ENCODE data around the gene CTIF. TPM values are rescaled to one million over a fixed set of nuclear protein-coding genes. Genes with fewer than 3 reads are reported as not detected.

The CTIF gene
- total and polyA plus RNA-seq, 4 experiments from 2014 or later: 5.2 to 6.5 TPM; not detected in 2

DNA sequence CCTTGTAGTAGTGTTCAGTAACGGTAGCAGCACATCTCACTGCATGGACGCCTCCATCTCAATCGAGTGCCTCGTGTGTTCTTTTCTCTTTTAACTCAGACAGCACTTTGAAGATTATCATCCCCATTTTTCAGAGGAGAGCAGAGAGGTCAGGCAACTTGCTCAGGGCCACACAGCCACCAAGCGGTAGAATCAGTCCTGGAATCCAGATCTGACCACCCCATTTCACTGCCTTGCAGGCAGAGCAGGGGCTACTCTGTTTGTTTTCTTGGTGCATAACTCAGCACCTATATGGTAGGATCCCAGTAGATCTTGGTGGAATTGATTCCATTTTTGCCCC is 282.4 kb downstream of the CTIF start:
- H3K27me3 Mint-ChIP-seq: no peaks in the 10 kb centered on the region
- Histone ChIP-seq H3K4me1 (ENCODE audit: insufficient read depth, low read length) (peaks cover 12% of the 10 kb centered on the region), H3K9me3 (ENCODE audit: control insufficient read depth in 1 of 2, low read length in 2 of 2) (no peaks in the 10 kb centered on the region), H3K27ac (ENCODE audit: low read depth, low read length) (no peak overlapping the region), H3K4me3 (ENCODE audit: low read length in 2 of 2) (no peak overlapping the region), H3K27me3 (ENCODE audit: insufficient read depth, low read length) (no peaks in the 10 kb centered on the region), H3K36me3 (ENCODE audit: insufficient read depth, low read length) (no peaks in the 10 kb centered on the region)
- H3K4me3 Mint-ChIP-seq: no peak overlapping the region
- H3K27ac Mint-ChIP-seq: peak overlapping the region in 4 of 7 donors; percentile 25 to 88 (median 70)
- H3K9me3 Mint-ChIP-seq: peaks cover 0 to 3% (median 0%) of the 10 kb centered on the region in 8 donors
- peaks cover 16 to 44% (median 18%) of the 10 kb centered on the region in 4 donors for H3K4me1 Mint-ChIP-seq
- peaks cover 0 to under 1% of the 10 kb centered on the region in 2 donors for H3K36me3 Mint-ChIP-seq
- POLR2A ChIA-PET (ENCODE audit: partially characterized antibody): interaction anchor here (2.1 to 3.1 kb wide), 2 partner anchors 11 to 14 kb away, joined by 6 to 16 read pairs; no protein-coding TSS in a partner anchor
- intact Hi-C loops (cut with micrococcal nuclease): no loop called here
- DNase-seq: no peak
- CTCF ChIA-PET (ENCODE audit: partially characterized antibody): interaction anchor here (1.0 kb wide), 1 partner anchor 12 kb away, joined by 3 read pairs; no protein-coding TSS in a partner anchor

DNA sequence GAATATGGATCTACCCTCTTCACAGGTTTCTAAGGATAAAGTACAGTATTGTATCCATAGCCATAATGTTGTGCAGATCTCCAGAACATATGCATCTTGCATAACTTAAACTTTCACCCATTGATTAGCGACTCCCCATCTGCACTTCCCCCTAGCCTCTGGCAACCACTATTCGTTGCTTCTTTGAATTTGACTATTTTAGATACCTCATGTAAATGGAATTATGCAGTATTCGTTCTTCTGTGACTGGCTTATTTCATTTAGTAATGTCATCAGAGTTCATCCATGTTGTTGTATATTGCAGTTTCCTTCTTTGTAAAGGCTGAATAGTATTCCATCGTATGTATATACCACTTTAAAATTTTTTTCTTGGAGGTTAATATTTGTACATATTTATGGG is 283.0 kb downstream of the CTIF start:
- Histone ChIP-seq H3K27me3 (ENCODE audit: insufficient read depth, low read length) (no peaks in the 10 kb centered on the region), H3K27ac (ENCODE audit: low read depth, low read length) (no peak overlapping the region), H3K9me3 (ENCODE audit: control insufficient read depth in 1 of 2, low read length in 2 of 2) (no peaks in the 10 kb centered on the region), H3K4me3 (ENCODE audit: low read length in 2 of 2) (no peak overlapping the region), H3K4me1 (ENCODE audit: insufficient read depth, low read length) (peaks cover 9% of the 10 kb centered on the region), H3K36me3 (ENCODE audit: insufficient read depth, low read length) (no peaks in the 10 kb centered on the region)
- no peak for DNase-seq
- Mint-ChIP-seq H3K4me1 (peaks cover 14 to 41% (median 19%) of the 10 kb centered on the region in 4 donors), H3K9me3 (peaks cover 0 to 3% (median 0%) of the 10 kb centered on the region in 8 donors), H3K27ac (peak overlapping the region in 2 of 7 donors; percentile 5 to 11), H3K36me3 (peaks cover 0 to 1% of the 10 kb centered on the region in 2 donors), H3K4me3 (no peak overlapping the region), H3K27me3 (no peaks in the 10 kb centered on the region)
- CTCF ChIA-PET (ENCODE audit: partially characterized antibody): no interaction called here
- POLR2A ChIA-PET (ENCODE audit: partially characterized antibody): interaction anchor here (0.7 to 3.1 kb wide), 2 partner anchors 11 kb away, joined by 3 to 16 read pairs; no protein-coding TSS in a partner anchor
- intact Hi-C loops (cut with micrococcal nuclease): no loop called here

- peak overlapping the region in 2 of 7 donors; percentile 12 to 36 for H3K27ac Mint-ChIP-seq
- no peaks in the 10 kb centered on the region for H3K27me3 Mint-ChIP-seq
- peaks cover 10% of the 10 kb centered on the region for H3K4me1 ChIP-seq (ENCODE audit: insufficient read depth, low read length)
- intact Hi-C loops (cut with micrococcal nuclease): no loop called here
- peaks cover 0 to 1% of the 10 kb centered on the region in 2 donors for H3K36me3 Mint-ChIP-seq
- no peak for DNase-seq
- H3K27me3 ChIP-seq (ENCODE audit: insufficient read depth, low read length): no peaks in the 10 kb centered on the region
- H3K36me3 ChIP-seq (ENCODE audit: insufficient read depth, low read length): no peaks in the 10 kb centered on the region
- no peak overlapping the region for H3K4me3 ChIP-seq (ENCODE audit: low read length in 2 of 2)
- H3K4me3 Mint-ChIP-seq: no peak overlapping the region
- H3K4me1 Mint-ChIP-seq: peaks cover 7 to 36% (median 13%) of the 10 kb centered on the region in 4 donors
- POLR2A ChIA-PET (ENCODE audit: partially characterized antibody): interaction anchor here (2.4 kb wide), 1 partner anchor 11 kb away, joined by 6 read pairs; no protein-coding TSS in a partner anchor
- no peaks in the 10 kb centered on the region for H3K9me3 ChIP-seq (ENCODE audit: control insufficient read depth in 1 of 2, low read length in 2 of 2)
- CTCF ChIA-PET (ENCODE audit: partially characterized antibody): no interaction called here
- H3K27ac ChIP-seq (ENCODE audit: low read depth, low read length): no peak overlapping the region
- H3K9me3 Mint-ChIP-seq: peaks cover 0 to 2% (median 0%) of the 10 kb centered on the region in 8 donors
Measured at GRCh38 chr18:48824231-48824970, 285.6 kb downstream of the CTIF start.

DNA sequence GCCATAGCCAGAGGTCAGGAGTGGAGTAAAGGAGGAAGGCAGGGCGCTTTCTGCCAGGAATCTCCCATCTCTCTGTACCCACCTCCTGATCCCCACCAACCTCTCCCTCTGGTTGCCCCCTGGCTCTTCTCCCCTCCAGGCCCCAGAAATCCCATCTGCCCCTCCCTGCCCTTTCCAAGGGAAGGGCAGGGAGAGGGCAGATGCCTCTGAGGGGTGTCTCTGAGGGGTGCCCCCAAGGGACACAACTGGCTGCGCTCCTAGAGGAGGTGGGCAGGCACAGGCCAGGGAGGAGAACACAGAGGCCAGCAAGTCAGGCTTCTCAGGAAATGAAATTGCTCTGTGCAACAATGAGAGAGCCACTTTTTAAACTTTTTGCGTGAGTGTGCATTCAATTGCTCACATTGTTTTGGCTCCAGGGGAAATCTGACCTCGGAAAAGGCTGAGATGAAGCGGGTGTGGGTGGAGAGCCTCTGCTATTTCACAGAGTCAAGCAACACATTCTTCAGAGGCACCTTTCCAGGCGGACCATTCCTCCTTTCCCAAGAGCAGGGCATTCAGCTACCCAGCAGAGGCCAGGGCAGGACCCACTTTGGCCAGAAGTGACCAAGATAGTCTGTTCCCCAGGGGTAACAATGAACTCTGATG is 286.4 kb downstream of the CTIF start:
- no peak overlapping the region for H3K4me3 Mint-ChIP-seq
- peaks cover 8 to 38% (median 14%) of the 10 kb centered on the region in 4 donors for H3K4me1 Mint-ChIP-seq
- ChIA-PET CTCF (ENCODE audit: partially characterized antibody) (no interaction called here), POLR2A (ENCODE audit: partially characterized antibody) (interaction anchor here (0.5 to 2.4 kb wide), 2 partner anchors 12 to 127 kb away, joined by 3 to 6 read pairs; no protein-coding TSS in a partner anchor)
- Histone ChIP-seq H3K27ac (ENCODE audit: low read depth, low read length) (no peak overlapping the region), H3K27me3 (ENCODE audit: insufficient read depth, low read length) (no peaks in the 10 kb centered on the region), H3K4me3 (ENCODE audit: low read length in 2 of 2) (no peak overlapping the region), H3K9me3 (ENCODE audit: control insufficient read depth in 1 of 2, low read length in 2 of 2) (no peaks in the 10 kb centered on the region), H3K36me3 (ENCODE audit: insufficient read depth, low read length) (no peaks in the 10 kb centered on the region), H3K4me1 (ENCODE audit: insufficient read depth, low read length) (peaks cover 18% of the 10 kb centered on the region)
- H3K27me3 Mint-ChIP-seq: no peaks in the 10 kb centered on the region
- peaks cover 0 to 1% of the 10 kb centered on the region in 2 donors for H3K36me3 Mint-ChIP-seq
- intact Hi-C loops (cut with micrococcal nuclease): no loop called here
- H3K9me3 Mint-ChIP-seq: peaks cover 0 to 2% (median 0%) of the 10 kb centered on the region in 8 donors
- peak overlapping the region in 1 of 7 donors; percentile 42 for H3K27ac Mint-ChIP-seq
- DNase-seq: no peak

DNA sequence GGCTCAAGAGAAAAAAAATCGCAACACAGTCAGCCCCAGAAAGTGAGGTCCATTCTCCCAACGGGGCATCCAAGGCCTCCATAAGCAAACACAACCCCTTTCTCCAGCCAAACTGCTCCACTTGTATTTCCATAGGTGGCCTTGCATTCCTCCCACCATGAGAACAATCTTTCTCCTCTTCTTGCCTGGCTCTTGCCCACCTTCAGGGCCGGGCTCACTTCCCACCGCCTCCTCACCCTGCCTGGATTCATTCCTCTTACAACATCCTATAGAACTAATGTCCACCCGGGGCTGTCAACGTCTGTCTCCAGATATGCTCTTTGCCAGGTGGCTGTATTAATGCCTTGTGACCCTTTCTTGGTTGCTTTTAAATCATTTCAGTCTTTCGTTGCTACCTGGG is 287.4 kb downstream of the CTIF start:
- Mint-ChIP-seq H3K9me3 (no peaks in the 10 kb centered on the region), H3K4me1 (peaks cover 9 to 38% (median 19%) of the 10 kb centered on the region in 4 donors), H3K4me3 (no peak overlapping the region), H3K27me3 (no peaks in the 10 kb centered on the region), H3K27ac (peak overlapping the region in 2 of 7 donors; percentile 29 to 75), H3K36me3 (peaks cover 0 to 1% of the 10 kb centered on the region in 2 donors)
- no peak for DNase-seq
- no peak overlapping the region for H3K4me3 ChIP-seq (ENCODE audit: low read length in 2 of 2)
- H3K4me1 ChIP-seq (ENCODE audit: insufficient read depth, low read length): peaks cover 20% of the 10 kb centered on the region
- intact Hi-C loops (cut with micrococcal nuclease): no loop called here
- H3K9me3 ChIP-seq (ENCODE audit: control insufficient read depth in 1 of 2, low read length in 2 of 2): no peaks in the 10 kb centered on the region
- POLR2A ChIA-PET (ENCODE audit: partially characterized antibody): interaction anchor here (0.7 to 2.7 kb wide), 3 partner anchors 12 to 126 kb away, joined by 3 to 14 read pairs (median 6); no protein-coding TSS in a partner anchor
- H3K36me3 ChIP-seq (ENCODE audit: insufficient read depth, low read length): no peaks in the 10 kb centered on the region
- H3K27me3 ChIP-seq (ENCODE audit: insufficient read depth, low read length): no peaks in the 10 kb centered on the region
- H3K27ac ChIP-seq (ENCODE audit: low read depth, low read length): no peak overlapping the region
- CTCF ChIA-PET (ENCODE audit: partially characterized antibody): no interaction called here

GRCh38 chr18:48826806-48827205 is 288.0 kb downstream of the CTIF start:
- Mint-ChIP-seq H3K36me3 (peaks cover 0 to 1% of the 10 kb centered on the region in 2 donors), H3K4me1 (peaks cover 9 to 40% (median 22%) of the 10 kb centered on the region in 4 donors), H3K9me3 (no peaks in the 10 kb centered on the region), H3K4me3 (no peak overlapping the region), H3K27ac (peak overlapping the region in 1 of 7 donors; percentile 17), H3K27me3 (no peaks in the 10 kb centered on the region)
- ChIA-PET POLR2A (ENCODE audit: partially characterized antibody) (interaction anchor here (0.7 to 2.7 kb wide), 2 partner anchors 13 to 126 kb away, joined by 3 to 14 read pairs; no protein-coding TSS in a partner anchor), CTCF (ENCODE audit: partially characterized antibody) (no interaction called here)
- H3K27me3 ChIP-seq (ENCODE audit: insufficient read depth, low read length): no peaks in the 10 kb centered on the region
- H3K4me3 ChIP-seq (ENCODE audit: low read length in 2 of 2): no peak overlapping the region
- peaks cover 24% of the 10 kb centered on the region for H3K4me1 ChIP-seq (ENCODE audit: insufficient read depth, low read length)
- H3K27ac ChIP-seq (ENCODE audit: low read depth, low read length): no peak overlapping the region
- H3K36me3 ChIP-seq (ENCODE audit: insufficient read depth, low read length): no peaks in the 10 kb centered on the region
- intact Hi-C loops (cut with micrococcal nuclease): no loop called here
- DNase-seq: no peak
- no peaks in the 10 kb centered on the region for H3K9me3 ChIP-seq (ENCODE audit: control insufficient read depth in 1 of 2, low read length in 2 of 2)

All from CD4-positive, alpha-beta memory T cell (primary cell).